ENCODE data around the gene SLC9A9. TPM values are rescaled to one million over a fixed set of nuclear protein-coding genes. Genes with fewer than 3 reads are reported as not detected.

The SLC9A9 gene
- polyA plus RNA-seq, 1 experiment: 13.4 TPM

DNA sequence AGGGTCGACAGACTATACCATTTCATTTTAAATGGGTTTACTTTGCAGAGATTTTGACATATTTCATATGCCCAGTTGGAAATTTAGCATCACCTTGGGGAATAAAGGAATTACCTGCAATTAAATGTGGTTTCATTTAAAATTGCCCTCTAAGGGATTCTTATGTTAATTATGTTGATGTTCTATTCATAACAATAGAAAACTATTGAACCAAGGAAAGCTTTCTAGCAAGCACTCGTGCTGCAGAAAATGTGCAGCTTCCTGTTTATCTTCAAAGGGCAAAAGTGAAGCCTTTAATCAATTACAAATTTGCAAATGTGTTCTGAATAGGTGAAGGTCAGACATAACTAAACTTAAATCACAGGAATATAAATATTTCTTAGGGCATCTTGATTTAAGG lies 376.6 kb downstream of the SLC9A9 start:
- no peak for DNase-seq (ENCODE audit: low read depth, low spot score)
- ChIA-PET POLR2A (no interaction called here), CTCF (no interaction called here)
- H3K9me3 ChIP-seq (ENCODE audit: control insufficient read depth, insufficient read depth, low read length): no peaks in the 10 kb centered on the region
- H3K27ac ChIP-seq (ENCODE audit: low read depth, low read length): no peak overlapping the region
- H3K27me3 ChIP-seq (ENCODE audit: control insufficient read depth, insufficient read depth, low read length): no peaks in the 10 kb centered on the region
- no peak overlapping the region for H3K4me3 ChIP-seq (ENCODE audit: low read depth, low read length)
- TF ChIP-seq, protein P1, sequence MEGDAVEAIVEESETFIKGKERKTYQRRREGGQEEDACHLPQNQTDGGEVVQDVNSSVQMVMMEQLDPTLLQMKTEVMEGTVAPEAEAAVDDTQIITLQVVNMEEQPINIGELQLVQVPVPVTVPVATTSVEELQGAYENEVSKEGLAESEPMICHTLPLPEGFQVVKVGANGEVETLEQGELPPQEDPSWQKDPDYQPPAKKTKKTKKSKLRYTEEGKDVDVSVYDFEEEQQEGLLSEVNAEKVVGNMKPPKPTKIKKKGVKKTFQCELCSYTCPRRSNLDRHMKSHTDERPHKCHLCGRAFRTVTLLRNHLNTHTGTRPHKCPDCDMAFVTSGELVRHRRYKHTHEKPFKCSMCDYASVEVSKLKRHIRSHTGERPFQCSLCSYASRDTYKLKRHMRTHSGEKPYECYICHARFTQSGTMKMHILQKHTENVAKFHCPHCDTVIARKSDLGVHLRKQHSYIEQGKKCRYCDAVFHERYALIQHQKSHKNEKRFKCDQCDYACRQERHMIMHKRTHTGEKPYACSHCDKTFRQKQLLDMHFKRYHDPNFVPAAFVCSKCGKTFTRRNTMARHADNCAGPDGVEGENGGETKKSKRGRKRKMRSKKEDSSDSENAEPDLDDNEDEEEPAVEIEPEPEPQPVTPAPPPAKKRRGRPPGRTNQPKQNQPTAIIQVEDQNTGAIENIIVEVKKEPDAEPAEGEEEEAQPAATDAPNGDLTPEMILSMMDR (IDR thresholded peaks at IDR 0.05; ENCODE audit: low read depth, low read length): no peak

- H3K4me3 ChIP-seq (ENCODE audit: low read depth, low read length): no peak overlapping the region
- no peak overlapping the region for H3K27ac ChIP-seq (ENCODE audit: low read depth, low read length)
- DNase-seq (ENCODE audit: low read depth, low spot score): no peak
- POLR2A ChIA-PET: no interaction called here
- no peaks in the 10 kb centered on the region for H3K27me3 ChIP-seq (ENCODE audit: control insufficient read depth, insufficient read depth, low read length)
- TF ChIP-seq, protein P1 (IDR thresholded peaks at IDR 0.05; ENCODE audit: low read depth, low read length): no peak
- CTCF ChIA-PET: no interaction called here
- H3K9me3 ChIP-seq (ENCODE audit: control insufficient read depth, insufficient read depth, low read length): no peaks in the 10 kb centered on the region
Measured at GRCh38 chr3:143469159-143469558, 379.1 kb downstream of the SLC9A9 start.

DNA sequence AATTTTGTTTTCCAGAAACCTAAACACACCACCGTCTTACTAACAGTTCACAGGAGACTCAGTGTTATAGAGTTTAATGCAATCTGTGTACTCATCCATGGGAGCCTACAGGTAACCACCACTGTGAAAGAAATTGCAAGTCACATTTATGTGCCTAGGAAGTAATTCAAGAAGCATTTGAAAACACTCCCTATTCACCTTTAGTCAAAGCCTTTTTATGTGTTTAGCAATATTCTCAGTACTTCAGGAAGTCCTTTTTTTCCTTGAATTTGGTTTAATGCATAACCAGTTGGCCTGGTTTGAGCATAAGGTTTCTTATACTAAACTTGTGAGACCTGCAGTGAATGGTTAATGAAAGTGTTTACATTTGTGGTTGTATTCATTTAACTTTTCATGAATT lies 382.6 kb downstream of the SLC9A9 start:
- Histone ChIP-seq H3K4me3 (ENCODE audit: low read depth, low read length) (no peak overlapping the region), H3K27ac (ENCODE audit: low read depth, low read length) (no peak overlapping the region), H3K9me3 (ENCODE audit: control insufficient read depth, insufficient read depth, low read length) (no peaks in the 10 kb centered on the region), H3K27me3 (ENCODE audit: control insufficient read depth, insufficient read depth, low read length) (no peaks in the 10 kb centered on the region)
- no peak for DNase-seq (ENCODE audit: low read depth, low spot score)
- POLR2A ChIA-PET: no interaction called here
- CTCF ChIA-PET: no interaction called here
- TF ChIP-seq, protein P1 (IDR thresholded peaks at IDR 0.05; ENCODE audit: low read depth, low read length): no peak

- Histone ChIP-seq H3K4me3 (ENCODE audit: low read depth, low read length) (no peak overlapping the region), H3K27me3 (ENCODE audit: control insufficient read depth, insufficient read depth, low read length) (no peaks in the 10 kb centered on the region), H3K9me3 (ENCODE audit: control insufficient read depth, insufficient read depth, low read length) (no peaks in the 10 kb centered on the region), H3K27ac (ENCODE audit: low read depth, low read length) (no peak overlapping the region)
- POLR2A ChIA-PET: no interaction called here
- TF ChIP-seq, protein P1 (IDR thresholded peaks at IDR 0.05; ENCODE audit: low read depth, low read length): no peak
- CTCF ChIA-PET: no interaction called here
- DNase-seq (ENCODE audit: low read depth, low spot score): no peak
Measured at GRCh38 chr3:143464850-143465249, 383.4 kb downstream of the SLC9A9 start.

DNA sequence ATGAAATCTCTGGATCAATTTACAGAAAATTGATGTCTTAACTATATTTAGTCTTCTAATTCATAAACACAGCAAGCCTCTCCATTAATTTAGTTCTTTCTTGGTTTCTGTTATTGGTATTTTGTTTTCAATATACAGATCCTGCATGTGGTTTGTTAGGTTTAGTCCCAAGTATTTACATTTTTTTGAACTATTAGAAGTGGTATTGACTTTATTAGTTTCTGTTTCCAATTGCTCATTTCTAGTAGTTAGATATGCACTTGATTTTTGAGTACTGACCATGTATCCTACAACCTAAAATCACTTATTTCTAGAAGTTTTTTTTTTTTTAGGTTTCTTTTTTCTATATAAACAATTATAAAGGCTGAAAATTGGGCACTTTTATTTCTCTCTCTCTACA lies 392.8 kb downstream of the SLC9A9 start:
- Histone ChIP-seq H3K27ac (ENCODE audit: low read depth, low read length) (no peak overlapping the region), H3K27me3 (ENCODE audit: control insufficient read depth, insufficient read depth, low read length) (no peaks in the 10 kb centered on the region), H3K4me3 (ENCODE audit: low read depth, low read length) (no peak overlapping the region), H3K9me3 (ENCODE audit: control insufficient read depth, insufficient read depth, low read length) (no peaks in the 10 kb centered on the region)
- ChIA-PET CTCF (no interaction called here), POLR2A (no interaction called here)
- TF ChIP-seq, protein P1 (IDR thresholded peaks at IDR 0.05; ENCODE audit: low read depth, low read length): no peak
- no peak for DNase-seq (ENCODE audit: low read depth, low spot score)

All from AG04450 (cell line).